Endothelial cell of umbilical vein (primary cell): Measurements from ENCODE around the gene TM4SF4. TPM values are rescaled to one million over a fixed set of nuclear protein-coding genes. Genes with fewer than 3 reads are reported as not detected.

ENCODE experiments used
- BruUV-seq: library from RNA; stranded (reverse); fragments of 400-500 nt; replicated peaks from 2 replicates; lab custom pipeline; 2021; lab: Mats Ljungman, UMichigan
- CTCF ChIA-PET: fragments of 300-600, 350-600 bp; sonication (Branson Sonifier 250); formaldehyde crosslinking; loops from one replicate; lab custom pipeline; 2021; ENCODE audit warnings: antibody characterized with exemption, inconsistent platforms; lab: Charles Lee
- POLR2A ChIA-PET: fragments of 300-600, 350-600 bp; sonication (Branson Sonifier 250); formaldehyde crosslinking; loops from one replicate; lab custom pipeline; 2021; ENCODE audit warnings: antibody characterized with exemption, inconsistent platforms; lab: Charles Lee
- DNase-seq: peaks from one replicate; pipeline ENCODE4 v3.0.0-alpha.2; 2011; ENCODE audit warnings: low read depth, low spot score
- FAIRE-seq: peaks from 2 replicates; lab custom pipeline; 2011; peaks lifted over from hg19 to GRCh38; lab: Jason Lieb, UNC
- H2AFZ ChIP-seq: 2 replicates; pipeline ENCODE4 v1.6.0; 2012; ENCODE audit warnings: low read depth, low read length, control low read depth, inconsistent platforms
- H3K27ac ChIP-seq: 2 replicates; pipeline ENCODE4 v1.5.1; 2011; ENCODE audit warnings: low read depth, mild to moderate bottlenecking, control low read depth, low read length, moderate library complexity; ENCODE audit not compliant: insufficient read depth
- H3K27me3 ChIP-seq, 2 experiments: 2 replicates each; pipeline versions ENCODE4 v1.6.0 to v1.6.1; 2011; ENCODE audit warnings: low read length in 2 of 2, mixed read lengths in 1 of 2; ENCODE audit not compliant: control insufficient read depth in 2 of 2, insufficient read depth in 2 of 2
- H3K36me3 ChIP-seq, 2 experiments: 2 replicates in 1 of 2; 3 replicates in 1 of 2; pipeline ENCODE4 v1.5.1; 2011; ENCODE audit warnings: low read length in 2 of 2, mild to moderate bottlenecking in 1 of 2, moderate library complexity in 1 of 2; ENCODE audit not compliant: control insufficient read depth in 2 of 2, insufficient read depth in 2 of 2; ENCODE audit errors: extremely low read depth in 1 of 2
- H3K4me1 ChIP-seq: 3 replicates; pipeline ENCODE4 v1.5.1; 2011; ENCODE audit warnings: mild to moderate bottlenecking, low read length; ENCODE audit not compliant: control insufficient read depth, insufficient read depth; ENCODE audit errors: extremely low read depth
- H3K4me2 ChIP-seq: 2 replicates; pipeline ENCODE4 v1.6.1; 2011; ENCODE audit warnings: low read length, control low read depth, mixed read lengths; ENCODE audit not compliant: insufficient read depth
- H3K4me3 ChIP-seq, 3 experiments: fragments of 200-600 bp in 1 of 3; sonication (generic), shearing (Covaris generic) in 1 of 3; replicated peaks in 1 of 3; 2 replicates each; pipeline ENCODE4 v1.5.1; 2011 to 2016; ENCODE audit warnings: control low read depth in 3 of 3, low read length in 3 of 3, mild to moderate bottlenecking in 2 of 3, inconsistent platforms in 1 of 3, low read depth in 1 of 3, moderate library complexity in 1 of 3; ENCODE audit not compliant: insufficient read depth in 1 of 3
- H3K79me2 ChIP-seq: 2 replicates; pipeline ENCODE4 v1.6.0; 2012; ENCODE audit warnings: low read length, inconsistent platforms; ENCODE audit not compliant: control insufficient read depth, insufficient read depth
- H3K9ac ChIP-seq: replicated peaks from 2 replicates; pipeline ENCODE3; 2011; ENCODE audit warnings: low read length, control low read depth; ENCODE audit not compliant: insufficient read depth; ENCODE audit errors: extremely low read depth
- H3K9me1 ChIP-seq: replicated peaks from 3 replicates; pipeline ENCODE4 v1.6.0; 2011; ENCODE audit warnings: mild to moderate bottlenecking, low read length; ENCODE audit not compliant: control insufficient read depth, insufficient read depth; ENCODE audit errors: extremely low read depth
- H3K9me3 ChIP-seq: replicated peaks from 2 replicates; pipeline ENCODE4 v1.5.1; 2012; ENCODE audit warnings: low read length, inconsistent platforms; ENCODE audit not compliant: control insufficient read depth, insufficient read depth
- H4K20me1 ChIP-seq: replicated peaks from 2 replicates; pipeline ENCODE3; 2011; ENCODE audit warnings: mild to moderate bottlenecking, low read length; ENCODE audit not compliant: control insufficient read depth, insufficient read depth; ENCODE audit errors: extremely low read depth
- EZH2 ChIP-seq: IDR thresholded peaks from 2 replicates; pipeline ENCODE4 v1.6.1; 2012; ENCODE audit warnings: borderline replicate concordance, low read depth, mild to moderate bottlenecking, moderate library complexity, low read length, inconsistent platforms; ENCODE audit not compliant: severe bottlenecking
- FOS ChIP-seq: IDR thresholded peaks from 2 replicates; pipeline ENCODE4 v1.6.1; 2011; ENCODE audit warnings: mild to moderate bottlenecking, low read length, moderate library complexity, borderline replicate concordance; ENCODE audit not compliant: insufficient read depth
- GATA2 ChIP-seq: IDR thresholded peaks from 2 replicates; pipeline ENCODE4 v1.7.0; 2011; ENCODE audit warnings: low read depth, mild to moderate bottlenecking, moderate library complexity, mixed read lengths, low read length; ENCODE audit not compliant: insufficient read length, insufficient read depth
- JUN ChIP-seq: IDR thresholded peaks from 2 replicates; pipeline ENCODE4 v1.6.1; 2011; ENCODE audit warnings: borderline replicate concordance, low read depth; ENCODE audit not compliant: insufficient read length, insufficient read depth
- MYC ChIP-seq: IDR thresholded peaks from one replicate; pipeline ENCODE4 v1.6.1; 2011; ENCODE audit warnings: mild to moderate bottlenecking, low read depth, low read length
- POLR2A ChIP-seq: IDR thresholded peaks from 2 replicates; pipeline ENCODE4 v1.6.1; 2012; ENCODE audit warnings: low read depth, mild to moderate bottlenecking, control low read depth, low read length
- POLR2AphosphoS5 ChIP-seq: IDR thresholded peaks from 2 replicates; pipeline ENCODE4 v1.6.1; 2012; ENCODE audit warnings: low read depth, mild to moderate bottlenecking, control low read depth, low read length, moderate library complexity; ENCODE audit not compliant: insufficient read depth
- dilution Hi-C: fragments of 300-500 bp; cut with MboI; formaldehyde crosslinking; loops from one replicate; pipeline ENCODE4 v1.15.0; 2019; ENCODE audit warnings: low sequenced_read_pairs; ENCODE audit not compliant: extremely low pct_ligation_motif_present
- intact Hi-C: fragments of 100-400 bp; cut with micrococcal nuclease; formaldehyde crosslinking; loops from one replicate; pipeline ENCODE4 v1.10.0; 2022
- polyA plus RNA-seq, 4 experiments: library from polyadenylated mRNA; depleted of rRNA in 3 of 4; stranded (reverse) in 3 of 4; unstranded in 1 of 4; fragments of >200 nt; gene quantifications; 2 replicates each; pipeline versions ENCODE4 v1.2.1 to v1.2.3, GENCODE V29; 2011 to 2012; ENCODE audit warnings: missing spikeins in 1 of 4
- total RNA-seq: library from RNA; stranded (reverse); gene quantifications from 2 replicates; pipeline ENCODE4 v1.2.3, GENCODE V29; 2021
- TF ChIP-seq, protein P1 (sequence below), 2 donors: IDR thresholded peaks; 1 replicate in 1 of 2; 2 replicates in 1 of 2; pipeline ENCODE4 v1.5.1; 2011; ENCODE audit warnings: low read length in 2 of 2, mild to moderate bottlenecking in 2 of 2, moderate library complexity in 2 of 2, control low read depth in 1 of 2, inconsistent platforms in 1 of 2, low read depth in 1 of 2; ENCODE audit not compliant: insufficient read depth in 1 of 2; ENCODE audit errors: extremely low read depth in 1 of 2
- TF ChIP-seq, protein P2 (sequence below): IDR thresholded peaks from 2 replicates; pipeline ENCODE4 v1.6.1; 2011; ENCODE audit not compliant: insufficient read depth, insufficient read length

Gene TM4SF4
- total and polyA plus RNA-seq, 2 donors (not counting 3 experiments of a cell fraction or from before 2014, with no cell fraction given) = not detected

- peaks cover 13% of the 10 kb centered on the region for H3K4me1 ChIP-seq
- TF ChIP-seq POLR2A (no peak), JUN (no peak), MYC (no peak), GATA2 (no peak), POLR2AphosphoS5 (no peak), FOS (no peak), EZH2 (no peak)
- TF ChIP-seq, protein P1, sequence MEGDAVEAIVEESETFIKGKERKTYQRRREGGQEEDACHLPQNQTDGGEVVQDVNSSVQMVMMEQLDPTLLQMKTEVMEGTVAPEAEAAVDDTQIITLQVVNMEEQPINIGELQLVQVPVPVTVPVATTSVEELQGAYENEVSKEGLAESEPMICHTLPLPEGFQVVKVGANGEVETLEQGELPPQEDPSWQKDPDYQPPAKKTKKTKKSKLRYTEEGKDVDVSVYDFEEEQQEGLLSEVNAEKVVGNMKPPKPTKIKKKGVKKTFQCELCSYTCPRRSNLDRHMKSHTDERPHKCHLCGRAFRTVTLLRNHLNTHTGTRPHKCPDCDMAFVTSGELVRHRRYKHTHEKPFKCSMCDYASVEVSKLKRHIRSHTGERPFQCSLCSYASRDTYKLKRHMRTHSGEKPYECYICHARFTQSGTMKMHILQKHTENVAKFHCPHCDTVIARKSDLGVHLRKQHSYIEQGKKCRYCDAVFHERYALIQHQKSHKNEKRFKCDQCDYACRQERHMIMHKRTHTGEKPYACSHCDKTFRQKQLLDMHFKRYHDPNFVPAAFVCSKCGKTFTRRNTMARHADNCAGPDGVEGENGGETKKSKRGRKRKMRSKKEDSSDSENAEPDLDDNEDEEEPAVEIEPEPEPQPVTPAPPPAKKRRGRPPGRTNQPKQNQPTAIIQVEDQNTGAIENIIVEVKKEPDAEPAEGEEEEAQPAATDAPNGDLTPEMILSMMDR (IDR thresholded peaks at IDR 0.05; ENCODE audit: extremely low read depth in 1 of 2, insufficient read depth in 1 of 2, low read depth in 1 of 2, low read length in 2 of 2) = no peak
- TF ChIP-seq, protein P2, sequence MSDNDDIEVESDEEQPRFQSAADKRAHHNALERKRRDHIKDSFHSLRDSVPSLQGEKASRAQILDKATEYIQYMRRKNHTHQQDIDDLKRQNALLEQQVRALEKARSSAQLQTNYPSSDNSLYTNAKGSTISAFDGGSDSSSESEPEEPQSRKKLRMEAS = no peak
- dilution Hi-C loops = no loop called here
- FAIRE-seq (no peak), DNase-seq (no peak)
- H3K4me3 ChIP-seq = no peak overlapping the region
- POLR2A ChIA-PET = no interaction called here
- no peaks in the 10 kb centered on the region for H3K79me2 ChIP-seq
- CTCF ChIA-PET = interaction anchor here (1.5 to 1.7 kb wide), 2 partner anchors 12 to 31 kb away, joined by 3 to 4 read pairs; no protein-coding TSS in a partner anchor
- no peaks in the 10 kb centered on the region for H3K27me3 ChIP-seq
- H3K4me2 ChIP-seq = no peak overlapping the region
- H4K20me1 ChIP-seq = no peaks in the 10 kb centered on the region
- no TSS peak for BruUV-seq
- no peaks in the 10 kb centered on the region for H3K9me1 ChIP-seq
- H3K36me3 ChIP-seq = no peaks in the 10 kb centered on the region
- no peak overlapping the region for H3K27ac ChIP-seq
- no peak overlapping the region for H2AFZ ChIP-seq
- no peak overlapping the region for H3K9ac ChIP-seq
- no peaks in the 10 kb centered on the region for H3K9me3 ChIP-seq
- intact Hi-C loops = loop anchor here (5.0 kb wide), 1 partner anchor 40 kb away; no protein-coding TSS in a partner anchor
These were observed 32.5 kb upstream of the TM4SF4 start for GRCh38 chr3:149442043-149442442.
